ENCODE measurements around the gene CSNK1G2. TPM values are rescaled to one million over a fixed set of nuclear protein-coding genes. Genes with fewer than 3 reads are reported as not detected.

Gene CSNK1G2
- total RNA-seq, 2 experiments from 2014 or later: 51.9 to 57.5 TPM

DNA sequence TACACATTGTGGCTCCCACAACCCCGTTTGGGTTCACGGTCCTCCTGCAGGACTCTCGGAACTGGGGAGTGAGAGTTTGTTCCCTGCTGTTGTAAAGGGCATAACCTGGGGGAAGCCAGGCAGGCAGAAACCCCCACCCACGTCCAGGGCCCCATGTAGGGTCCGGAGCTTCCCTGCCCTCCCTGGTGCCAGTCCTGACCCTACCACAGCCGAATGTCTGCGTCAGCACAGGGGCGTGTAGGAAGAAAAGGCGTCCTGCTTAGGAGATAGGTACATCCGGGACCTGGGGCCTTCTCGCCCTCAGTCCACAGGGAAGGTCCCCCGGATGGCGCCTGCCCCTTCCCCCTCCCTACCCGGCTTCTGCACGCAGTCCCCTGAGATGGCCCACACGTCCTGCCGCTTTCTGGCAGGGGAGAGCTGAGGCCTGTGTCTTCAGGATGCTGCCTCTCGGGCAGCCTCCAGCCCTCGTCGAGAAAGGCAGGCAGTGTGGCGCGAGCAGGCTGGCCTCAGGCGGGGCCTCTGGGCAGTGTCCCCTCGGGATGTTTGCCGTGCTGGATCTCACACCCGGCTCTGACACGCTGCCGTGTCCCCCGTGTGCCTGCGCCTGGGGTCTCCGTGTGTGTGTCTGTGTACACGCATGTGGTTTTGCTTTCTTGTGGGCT, 19.1 kb downstream of the CSNK1G2 start:
- Mint-ChIP-seq H3K36me3 (ENCODE audit: low read depth) (peaks cover 3% of the 10 kb centered on the region), H3K27ac (no peak overlapping the region), H3K4me1 (ENCODE audit: low read depth) (peaks cover 8% of the 10 kb centered on the region), H3K27me3 (no peaks in the 10 kb centered on the region), H3K4me3 (no peak overlapping the region), H3K9me3 (no peaks in the 10 kb centered on the region)
- intact Hi-C loops (cut with micrococcal nuclease): no loop called here
- CTCF ChIA-PET: no interaction called here
- DNase-seq (no peak), ATAC-seq (no peak)
- POLR2A ChIA-PET: no interaction called here
- TF ChIP-seq, protein P1, sequence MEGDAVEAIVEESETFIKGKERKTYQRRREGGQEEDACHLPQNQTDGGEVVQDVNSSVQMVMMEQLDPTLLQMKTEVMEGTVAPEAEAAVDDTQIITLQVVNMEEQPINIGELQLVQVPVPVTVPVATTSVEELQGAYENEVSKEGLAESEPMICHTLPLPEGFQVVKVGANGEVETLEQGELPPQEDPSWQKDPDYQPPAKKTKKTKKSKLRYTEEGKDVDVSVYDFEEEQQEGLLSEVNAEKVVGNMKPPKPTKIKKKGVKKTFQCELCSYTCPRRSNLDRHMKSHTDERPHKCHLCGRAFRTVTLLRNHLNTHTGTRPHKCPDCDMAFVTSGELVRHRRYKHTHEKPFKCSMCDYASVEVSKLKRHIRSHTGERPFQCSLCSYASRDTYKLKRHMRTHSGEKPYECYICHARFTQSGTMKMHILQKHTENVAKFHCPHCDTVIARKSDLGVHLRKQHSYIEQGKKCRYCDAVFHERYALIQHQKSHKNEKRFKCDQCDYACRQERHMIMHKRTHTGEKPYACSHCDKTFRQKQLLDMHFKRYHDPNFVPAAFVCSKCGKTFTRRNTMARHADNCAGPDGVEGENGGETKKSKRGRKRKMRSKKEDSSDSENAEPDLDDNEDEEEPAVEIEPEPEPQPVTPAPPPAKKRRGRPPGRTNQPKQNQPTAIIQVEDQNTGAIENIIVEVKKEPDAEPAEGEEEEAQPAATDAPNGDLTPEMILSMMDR (IDR thresholded peaks at IDR 0.05): no peak

GRCh38 chr19:1961000-1961883, 20.3 kb downstream of the CSNK1G2 start:
- intact Hi-C loops (cut with micrococcal nuclease): no loop called here
- no peak overlapping the region for H3K27ac Mint-ChIP-seq
- H3K4me1 Mint-ChIP-seq (ENCODE audit: low read depth): peaks cover 13% of the 10 kb centered on the region
- H3K4me3 Mint-ChIP-seq: no peak overlapping the region
- POLR2A ChIA-PET: no interaction called here
- CTCF ChIA-PET: no interaction called here
- ATAC-seq (no peak), DNase-seq (no peak)
- TF ChIP-seq, protein P1 (IDR thresholded peaks at IDR 0.05): no peak
- no peaks in the 10 kb centered on the region for H3K9me3 Mint-ChIP-seq
- H3K27me3 Mint-ChIP-seq: no peaks in the 10 kb centered on the region
- H3K36me3 Mint-ChIP-seq (ENCODE audit: low read depth): peaks cover 3% of the 10 kb centered on the region

DNA sequence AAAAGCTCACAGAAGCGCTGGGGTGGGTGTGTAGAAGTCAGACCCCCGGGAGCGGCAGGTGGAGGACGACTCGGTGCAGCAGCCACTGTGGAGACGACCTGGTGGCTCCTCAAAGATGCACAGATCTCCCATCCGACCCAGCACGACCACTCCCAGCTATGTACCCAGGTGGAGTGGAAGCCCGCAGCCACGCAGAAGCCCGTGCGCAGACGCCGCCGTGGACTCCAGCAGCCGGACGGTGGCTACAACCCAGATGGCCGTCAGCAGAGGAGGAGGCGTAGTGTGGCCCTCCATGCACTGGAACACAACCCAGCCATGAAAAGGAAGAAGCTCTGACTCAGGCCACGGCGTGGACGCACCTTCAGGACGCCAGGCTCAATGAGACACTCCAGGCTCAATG, 21.7 kb downstream of the CSNK1G2 start:
- ChIA-PET CTCF (interaction anchor here (2.1 kb wide), 1 partner anchor 32 kb away, joined by 7 read pairs; no protein-coding TSS in a partner anchor), POLR2A (no interaction called here)
- DNase-seq: no peak
- Mint-ChIP-seq H3K4me1 (ENCODE audit: low read depth) (peaks cover 22% of the 10 kb centered on the region), H3K36me3 (ENCODE audit: low read depth) (peaks cover 3% of the 10 kb centered on the region), H3K4me3 (no peak overlapping the region), H3K27me3 (no peaks in the 10 kb centered on the region), H3K9me3 (no peaks in the 10 kb centered on the region), H3K27ac (no peak overlapping the region)
- TF ChIP-seq, protein P1 (IDR thresholded peaks at IDR 0.05): no peak
- intact Hi-C loops (cut with micrococcal nuclease): no loop called here
- ATAC-seq: no peak

- POLR2A ChIA-PET: no interaction called here
- TF ChIP-seq, protein P1 (IDR thresholded peaks at IDR 0.05): no peak
- Mint-ChIP-seq H3K36me3 (ENCODE audit: low read depth) (peaks cover 5% of the 10 kb centered on the region), H3K9me3 (no peaks in the 10 kb centered on the region), H3K4me1 (ENCODE audit: low read depth) (peaks cover 14% of the 10 kb centered on the region), H3K4me3 (peak overlapping the region; percentile 51), H3K27me3 (no peaks in the 10 kb centered on the region), H3K27ac (peak overlapping the region; percentile 59)
- peak; percentile 88 for ATAC-seq
- intact Hi-C loops (cut with micrococcal nuclease): no loop called here
- CTCF ChIA-PET: interaction anchor here (2.1 kb wide), 1 partner anchor 37 kb away, joined by 6 read pairs; no protein-coding TSS in a partner anchor
- DNase-seq: peak; percentile 74
Measured at GRCh38 chr19:1967087-1967608, 26.2 kb downstream of the CSNK1G2 start.
